Astrocyte (in vitro differentiated cells and primary cell): ENCODE data around the gene MAP4K2. TPM values are rescaled to one million over a fixed set of nuclear protein-coding genes. Genes with fewer than 3 reads are reported as not detected.

Source experiments
- DNase-seq: peaks from one replicate; pipeline ENCODE4 v3.0.0-alpha.2; 2010; ENCODE audit warnings: low read depth
- FAIRE-seq: peaks from 2 replicates; lab custom pipeline; 2011; peaks lifted over from hg19 to GRCh38; lab: Jason Lieb, UNC
- H2AFZ ChIP-seq: 2 replicates; pipeline ENCODE4 v1.6.0; 2012; ENCODE audit warnings: low read depth, low read length, inconsistent platforms
- H3K27ac ChIP-seq: 2 replicates; pipeline ENCODE4 v1.5.1; 2011; ENCODE audit warnings: low read depth, low read length, inconsistent platforms
- H3K27me3 ChIP-seq: 2 replicates; pipeline ENCODE4 v1.6.0; 2011; ENCODE audit warnings: low read length, inconsistent platforms; ENCODE audit not compliant: insufficient read depth
- H3K36me3 ChIP-seq: 2 replicates; pipeline ENCODE4 v1.5.1; 2011; ENCODE audit warnings: low read length, inconsistent platforms; ENCODE audit not compliant: insufficient read depth
- H3K4me1 ChIP-seq: 2 replicates; pipeline ENCODE4 v1.5.1; 2011; ENCODE audit warnings: low read length, inconsistent platforms; ENCODE audit not compliant: insufficient read depth
- H3K4me2 ChIP-seq: 2 replicates; pipeline ENCODE4 v1.6.0; 2012; ENCODE audit warnings: low read length, inconsistent platforms
- H3K4me3 ChIP-seq: 2 replicates; pipeline ENCODE4 v1.5.1; 2011; ENCODE audit warnings: low read depth, mild to moderate bottlenecking, low read length, inconsistent platforms; ENCODE audit not compliant: insufficient read depth
- H3K79me2 ChIP-seq: 2 replicates; pipeline ENCODE4 v1.6.0; 2012; ENCODE audit warnings: mild to moderate bottlenecking, low read length, inconsistent platforms; ENCODE audit not compliant: insufficient read depth
- H3K9ac ChIP-seq: 2 replicates; pipeline ENCODE4 v1.6.0; 2012; ENCODE audit warnings: mild to moderate bottlenecking, low read length, inconsistent platforms
- H3K9me3 ChIP-seq: 2 replicates; pipeline ENCODE4 v1.5.1; 2012; ENCODE audit warnings: low read depth, mild to moderate bottlenecking, low read length, inconsistent platforms; ENCODE audit not compliant: insufficient read depth
- H4K20me1 ChIP-seq: 2 replicates; pipeline ENCODE4 v1.6.0; 2012; ENCODE audit warnings: low read length, inconsistent platforms; ENCODE audit not compliant: insufficient read depth
- H3K27ac Mint-ChIP-seq: one replicate; pipeline ENCODE4 v1.8.0; 2021; ENCODE audit warnings: mild to moderate bottlenecking, mixed read lengths; ENCODE audit not compliant: unreplicated experiment
- H3K27me3 Mint-ChIP-seq: one replicate; pipeline ENCODE4 v1.8.0; 2021; ENCODE audit warnings: low read depth, mixed read lengths; ENCODE audit not compliant: unreplicated experiment
- H3K36me3 Mint-ChIP-seq: one replicate; pipeline ENCODE4 v1.8.0; 2021; ENCODE audit warnings: low read depth, mixed read lengths; ENCODE audit not compliant: unreplicated experiment
- H3K4me1 Mint-ChIP-seq: one replicate; pipeline ENCODE4 v1.8.0; 2021; ENCODE audit warnings: low read depth, mixed read lengths; ENCODE audit not compliant: unreplicated experiment
- H3K4me3 Mint-ChIP-seq: one replicate; pipeline ENCODE4 v1.8.0; 2021; ENCODE audit warnings: mild to moderate bottlenecking, moderate library complexity, mixed read lengths; ENCODE audit not compliant: unreplicated experiment
- H3K9me3 Mint-ChIP-seq: one replicate; pipeline ENCODE4 v1.8.0; 2021; ENCODE audit warnings: mild to moderate bottlenecking, mixed read lengths; ENCODE audit not compliant: unreplicated experiment
- CTCF ChIP-seq: IDR thresholded peaks from 2 replicates; pipeline ENCODE4 v1.5.1; 2011; ENCODE audit warnings: low read depth, mild to moderate bottlenecking, inconsistent platforms, low read length, moderate library complexity; ENCODE audit not compliant: insufficient read depth
- EZH2 ChIP-seq: IDR thresholded peaks from 2 replicates; pipeline ENCODE4 v1.6.1; 2012; ENCODE audit warnings: mild to moderate bottlenecking, low read length, inconsistent platforms; ENCODE audit not compliant: insufficient read depth
- total RNA-seq: library from RNA; stranded (reverse); gene quantifications from 2 replicates; pipeline ENCODE4 v1.2.1, GENCODE V29; 2021

MAP4K2 gene
- total RNA-seq, 1 donor from 2014 or later: 11.2 TPM

DNA sequence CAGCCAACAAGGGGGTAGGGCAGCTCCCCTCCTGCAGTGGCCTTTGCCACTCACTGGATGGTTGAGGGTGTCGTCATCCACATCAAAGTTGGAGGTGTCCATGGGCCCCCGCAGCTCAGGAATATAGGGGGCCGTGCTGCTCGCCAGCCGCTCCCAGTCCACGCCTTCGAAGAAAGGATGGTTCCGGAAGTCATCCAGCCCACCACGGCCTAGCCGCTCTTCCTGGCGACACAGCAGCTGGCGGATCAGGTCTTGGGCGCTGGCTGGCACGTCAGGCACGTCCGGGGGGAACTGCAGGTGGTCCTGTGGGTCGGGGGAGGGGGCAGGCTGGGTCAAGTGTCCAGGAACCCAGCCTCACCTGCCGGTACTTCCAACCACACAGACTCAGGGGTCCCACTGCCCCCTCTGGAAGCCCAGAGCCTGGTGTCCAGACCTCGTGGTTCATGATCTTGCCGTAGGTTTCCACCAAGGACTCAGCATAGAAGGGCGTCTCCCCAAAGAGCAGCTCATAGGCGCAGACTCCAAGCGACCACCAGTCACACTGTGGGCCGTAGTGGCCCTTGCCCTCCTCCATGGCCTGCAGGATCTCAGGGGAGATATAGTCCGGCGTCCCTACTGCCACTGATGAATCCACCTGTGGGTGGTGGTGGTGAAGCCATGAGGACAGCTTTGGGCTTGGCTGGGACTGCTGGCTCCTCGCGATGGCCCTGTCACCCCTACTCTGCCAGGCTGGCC is 35.8 kb upstream of the MAP4K2 start:
- no peak for FAIRE-seq
- TF ChIP-seq EZH2 (no peak), CTCF (no peak)
- H3K4me2 ChIP-seq: no peak overlapping the region
- H3K4me3 Mint-ChIP-seq: no peak overlapping the region
- no peak overlapping the region for H3K27ac Mint-ChIP-seq
- H3K36me3 ChIP-seq: no peaks in the 10 kb centered on the region
- peaks cover 5% of the 10 kb centered on the region for H3K4me1 Mint-ChIP-seq
- no peaks in the 10 kb centered on the region for H3K36me3 Mint-ChIP-seq
- H3K27ac ChIP-seq: no peak overlapping the region
- no peaks in the 10 kb centered on the region for H3K79me2 ChIP-seq
- H3K9ac ChIP-seq: no peak overlapping the region
- H2AFZ ChIP-seq: no peak overlapping the region
- no peaks in the 10 kb centered on the region for H3K9me3 Mint-ChIP-seq
- no peaks in the 10 kb centered on the region for H3K27me3 ChIP-seq
- peaks cover 2% of the 10 kb centered on the region for H3K27me3 Mint-ChIP-seq
- peaks cover 12% of the 10 kb centered on the region for H3K4me1 ChIP-seq
- H3K4me3 ChIP-seq: no peak overlapping the region
- H3K9me3 ChIP-seq: no peaks in the 10 kb centered on the region
- H4K20me1 ChIP-seq: no peaks in the 10 kb centered on the region
- no peak for DNase-seq

GRCh38 chr11:64837887-64838351 is 34.9 kb upstream of the MAP4K2 start:
- DNase-seq: no peak
- H3K4me1 ChIP-seq: peaks cover 10% of the 10 kb centered on the region
- FAIRE-seq: no peak
- H3K4me3 ChIP-seq: no peak overlapping the region
- no peak overlapping the region for H2AFZ ChIP-seq
- H3K27me3 ChIP-seq: no peaks in the 10 kb centered on the region
- H3K4me1 Mint-ChIP-seq: peaks cover 1% of the 10 kb centered on the region
- no peaks in the 10 kb centered on the region for H4K20me1 ChIP-seq
- H3K36me3 ChIP-seq: no peaks in the 10 kb centered on the region
- peaks cover 2% of the 10 kb centered on the region for H3K27me3 Mint-ChIP-seq
- H3K27ac Mint-ChIP-seq: no peak overlapping the region
- H3K9me3 ChIP-seq: no peaks in the 10 kb centered on the region
- no peaks in the 10 kb centered on the region for H3K36me3 Mint-ChIP-seq
- no peak overlapping the region for H3K4me2 ChIP-seq
- H3K9me3 Mint-ChIP-seq: no peaks in the 10 kb centered on the region
- no peak for TF ChIP-seq EZH2
- H3K4me3 Mint-ChIP-seq: no peak overlapping the region
- no peak overlapping the region for H3K9ac ChIP-seq
- H3K79me2 ChIP-seq: no peaks in the 10 kb centered on the region
- H3K27ac ChIP-seq: no peak overlapping the region

- H3K4me3 ChIP-seq: no peak overlapping the region
- no peak overlapping the region for H3K4me3 Mint-ChIP-seq
- DNase-seq: no peak
- no peak overlapping the region for H2AFZ ChIP-seq
- H3K27me3 ChIP-seq: no peaks in the 10 kb centered on the region
- H3K4me1 ChIP-seq: peaks cover 6% of the 10 kb centered on the region
- H3K79me2 ChIP-seq: no peaks in the 10 kb centered on the region
- H3K4me2 ChIP-seq: no peak overlapping the region
- H3K9me3 ChIP-seq: no peaks in the 10 kb centered on the region
- no peaks in the 10 kb centered on the region for H3K36me3 Mint-ChIP-seq
- no peak overlapping the region for H3K27ac Mint-ChIP-seq
- no peak overlapping the region for H3K9ac ChIP-seq
- H4K20me1 ChIP-seq: no peaks in the 10 kb centered on the region
- no peak for FAIRE-seq
- H3K36me3 ChIP-seq: no peaks in the 10 kb centered on the region
- no peaks in the 10 kb centered on the region for H3K4me1 Mint-ChIP-seq
- peaks cover under 1% of the 10 kb centered on the region for H3K27me3 Mint-ChIP-seq
- no peaks in the 10 kb centered on the region for H3K9me3 Mint-ChIP-seq
- H3K27ac ChIP-seq: no peak overlapping the region
- TF ChIP-seq CTCF (no peak), EZH2 (no peak)
These were observed 33.5 kb upstream of the MAP4K2 start for GRCh38 chr11:64836448-64837072.
